Measurements from ENCODE around the gene TNNC2.
A peak's percentile ranks its signal among the peaks of the same experiment; 100 is the strongest.
"Not testable (repeated sequence)": the region's sequence is repeated elsewhere in the genome, so short reads cannot be mapped to it uniquely, and the experiment has no call there.

TNNC2 gene

GRCh38 chr20:45827030-45827652 lies at the start of gene TNNC2:
TSS of gene TNNC2 (minus strand) at chr20:45827312. CDS start at chr20:45827248, 64 bp downstream.
- DNase-seq (ENCODE audit: low read depth), result no peak
- TF ChIP-seq, protein P1, sequence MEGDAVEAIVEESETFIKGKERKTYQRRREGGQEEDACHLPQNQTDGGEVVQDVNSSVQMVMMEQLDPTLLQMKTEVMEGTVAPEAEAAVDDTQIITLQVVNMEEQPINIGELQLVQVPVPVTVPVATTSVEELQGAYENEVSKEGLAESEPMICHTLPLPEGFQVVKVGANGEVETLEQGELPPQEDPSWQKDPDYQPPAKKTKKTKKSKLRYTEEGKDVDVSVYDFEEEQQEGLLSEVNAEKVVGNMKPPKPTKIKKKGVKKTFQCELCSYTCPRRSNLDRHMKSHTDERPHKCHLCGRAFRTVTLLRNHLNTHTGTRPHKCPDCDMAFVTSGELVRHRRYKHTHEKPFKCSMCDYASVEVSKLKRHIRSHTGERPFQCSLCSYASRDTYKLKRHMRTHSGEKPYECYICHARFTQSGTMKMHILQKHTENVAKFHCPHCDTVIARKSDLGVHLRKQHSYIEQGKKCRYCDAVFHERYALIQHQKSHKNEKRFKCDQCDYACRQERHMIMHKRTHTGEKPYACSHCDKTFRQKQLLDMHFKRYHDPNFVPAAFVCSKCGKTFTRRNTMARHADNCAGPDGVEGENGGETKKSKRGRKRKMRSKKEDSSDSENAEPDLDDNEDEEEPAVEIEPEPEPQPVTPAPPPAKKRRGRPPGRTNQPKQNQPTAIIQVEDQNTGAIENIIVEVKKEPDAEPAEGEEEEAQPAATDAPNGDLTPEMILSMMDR (conservative IDR thresholded peaks at IDR 0.05; ENCODE audit: low read length), result no peak
- H3K4me3 ChIP-seq (ENCODE audit: low read length), result no peak within 1 kb of the TSS

DNA sequence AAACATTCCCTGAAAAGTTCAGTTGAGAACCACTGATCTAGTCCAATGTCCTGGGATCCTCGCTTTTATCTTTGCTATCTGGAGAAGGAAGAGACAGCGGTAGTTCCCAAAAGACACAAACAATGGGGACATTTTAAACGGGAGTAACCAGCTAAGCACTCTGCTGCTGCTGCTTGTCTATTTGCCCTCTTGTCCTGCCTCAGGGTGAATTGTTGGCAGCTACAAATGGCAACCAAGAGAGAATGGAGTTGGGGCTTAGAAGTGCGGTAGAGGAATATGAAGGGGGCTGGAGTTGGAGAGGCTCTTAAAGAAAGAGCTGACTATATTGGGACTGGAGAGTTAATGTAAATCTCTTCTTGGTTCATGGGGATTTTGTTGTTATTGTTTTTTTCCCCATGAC lies 47.5 kb upstream of the TNNC2 start:
- TF ChIP-seq, protein P1 (conservative IDR thresholded peaks at IDR 0.05; ENCODE audit: low read length), result no peak
- no peak overlapping the region for H3K4me3 ChIP-seq (ENCODE audit: low read length)
- no peak for DNase-seq (ENCODE audit: low read depth)

DNA sequence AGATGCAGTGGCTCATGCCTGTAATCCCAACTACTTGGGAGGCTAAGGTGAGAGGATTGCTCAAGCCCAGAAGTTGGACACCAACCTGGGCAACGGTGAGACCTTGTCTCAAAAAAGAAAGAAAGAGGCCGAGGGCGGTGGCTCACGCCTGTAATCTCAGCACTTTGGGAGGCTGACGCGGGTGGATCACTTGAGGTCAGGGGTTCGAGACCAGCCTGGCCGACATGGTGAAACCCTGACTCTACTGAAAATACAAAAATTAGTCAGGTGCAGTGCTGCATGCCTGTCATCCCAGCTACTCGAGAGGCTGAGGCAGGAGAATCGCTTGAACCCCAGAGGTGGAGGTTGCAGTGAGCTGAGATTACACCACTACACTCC lies 47.0 kb upstream of the TNNC2 start:
- not testable (repeated sequence) for DNase-seq (ENCODE audit: low read depth); H3K4me3 ChIP-seq (ENCODE audit: low read length)

DNA sequence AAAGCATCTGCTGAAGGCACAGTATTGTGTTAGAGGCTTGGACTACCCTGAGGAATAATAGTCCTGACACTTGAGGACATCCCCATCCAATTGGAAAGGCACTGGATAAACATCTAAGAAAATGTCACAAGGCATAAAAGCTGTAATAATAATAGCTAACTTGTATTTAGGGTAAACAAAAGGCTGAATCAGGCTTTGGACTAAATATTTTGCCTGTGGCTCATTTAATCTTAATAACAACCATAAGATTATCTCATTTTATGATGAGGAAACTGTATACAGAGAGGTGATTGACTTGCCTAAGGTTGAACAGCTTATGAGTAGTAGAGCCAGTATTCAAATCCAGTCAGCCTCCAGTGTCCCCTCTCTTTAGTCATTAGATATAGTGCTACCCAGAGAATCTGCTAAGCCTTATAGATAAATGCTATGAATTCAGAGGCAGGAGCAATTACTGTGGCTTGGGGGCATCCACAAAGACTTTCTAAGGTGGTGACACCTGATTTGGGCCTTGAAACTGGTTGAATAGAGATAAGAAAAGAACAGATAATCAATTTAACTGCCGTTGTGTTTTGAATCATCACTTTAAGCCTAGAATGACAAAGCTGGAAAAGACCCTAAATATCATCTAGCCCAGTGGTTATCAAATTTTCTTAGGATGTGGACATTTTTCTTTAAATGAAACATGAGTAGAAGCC lies 46.4 kb upstream of the TNNC2 start:
- TF ChIP-seq, protein P1 (conservative IDR thresholded peaks at IDR 0.05; ENCODE audit: low read length), result no peak
- H3K4me3 ChIP-seq (ENCODE audit: low read length), result no peak overlapping the region
- no peak for DNase-seq (ENCODE audit: low read depth)

DNA sequence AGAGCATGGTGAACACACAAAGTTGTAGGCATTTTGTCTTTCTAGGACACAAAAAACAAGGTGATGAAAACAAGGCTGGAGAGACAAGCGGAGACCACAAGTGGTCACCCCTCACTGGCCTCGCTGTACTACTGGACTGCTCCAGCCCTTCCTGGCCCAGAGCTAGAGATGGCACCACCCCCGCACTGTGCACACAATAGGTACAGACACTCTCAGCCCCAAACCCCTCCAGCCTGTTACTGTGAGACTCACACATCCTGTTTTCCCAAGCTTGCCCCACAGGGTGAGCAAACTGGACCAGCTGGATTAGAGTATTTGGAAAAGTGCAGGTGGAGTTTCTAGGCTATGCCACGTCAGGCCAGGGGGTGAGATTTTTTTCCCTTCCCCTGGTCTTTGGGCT lies 45.5 kb upstream of the TNNC2 start:
- no peak overlapping the region for H3K4me3 ChIP-seq (ENCODE audit: low read length)
- TF ChIP-seq, protein P1 (conservative IDR thresholded peaks at IDR 0.05; ENCODE audit: low read length), result no peak
- DNase-seq (ENCODE audit: low read depth), result no peak

- peak; percentile 72 for DNase-seq (ENCODE audit: low read depth)
- TF ChIP-seq, protein P1 (conservative IDR thresholded peaks at IDR 0.05; ENCODE audit: low read length), result no peak
- no peak overlapping the region for H3K4me3 ChIP-seq (ENCODE audit: low read length)
Observed at GRCh38 chr20:45867819-45868176, 40.7 kb upstream of the TNNC2 start.

DNA sequence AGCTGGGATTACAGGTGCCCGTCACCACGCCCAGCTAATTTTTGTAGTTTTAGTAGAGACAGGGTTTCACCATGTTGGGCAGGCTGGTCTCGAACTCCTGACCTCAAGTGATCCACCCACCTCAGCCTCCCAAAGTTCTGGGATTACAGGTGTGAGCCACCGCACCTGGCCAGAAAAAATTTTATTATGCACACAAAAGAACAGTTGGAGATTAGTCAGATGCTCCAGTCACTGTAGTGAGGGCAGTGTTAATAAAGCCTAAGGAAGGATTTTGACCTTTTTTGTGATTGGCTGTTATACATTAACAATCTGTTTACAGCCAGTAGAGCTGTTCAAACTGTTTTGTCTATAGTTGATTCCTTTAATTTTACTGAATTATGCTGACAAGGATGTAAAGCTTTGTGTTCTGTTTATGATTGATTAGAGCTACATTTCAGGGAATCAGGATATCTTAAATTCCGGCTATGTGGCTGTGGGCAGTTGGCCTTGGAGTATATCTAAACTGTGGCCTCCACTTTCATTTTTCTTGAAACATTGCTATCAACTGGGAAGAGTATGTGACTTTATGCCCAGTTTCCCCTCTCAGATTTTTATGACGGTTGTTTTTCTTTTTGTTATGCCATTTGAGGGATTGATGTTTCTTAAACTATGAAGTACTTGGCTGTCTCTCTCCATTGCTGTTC lies 40.2 kb upstream of the TNNC2 start:
- DNase-seq (ENCODE audit: low read depth), result no peak
- TF ChIP-seq, protein P1 (conservative IDR thresholded peaks at IDR 0.05; ENCODE audit: low read length), result no peak
- H3K4me3 ChIP-seq (ENCODE audit: low read length), result no peak overlapping the region

All from AG10803 (cell line).